GM15510 (cell line): ENCODE data around the gene DNM3.

Experiments used
- POLR2A ChIP-seq: IDR thresholded peaks from 3 replicates; pipeline ENCODE4 v1.6.1; 2011; ENCODE audit warnings: borderline replicate concordance; ENCODE audit not compliant: insufficient read length; ENCODE audit errors: extremely low read depth

DNM3 gene

GRCh38 chr1:171850651-171851350 lies 9.5 kb downstream of the DNM3 start:
- TF ChIP-seq POLR2A, result no peak

- TF ChIP-seq POLR2A, result no peak
These were observed 11.0 kb downstream of the DNM3 start for GRCh38 chr1:171852272-171852671.

- no peak for TF ChIP-seq POLR2A
These were observed 14.1 kb downstream of the DNM3 start for GRCh38 chr1:171855381-171855780.

- no peak for TF ChIP-seq POLR2A
These were observed 17.4 kb downstream of the DNM3 start for GRCh38 chr1:171858696-171859095.

- no peak for TF ChIP-seq POLR2A
These were observed 19.4 kb downstream of the DNM3 start for GRCh38 chr1:171860696-171861095.

GRCh38 chr1:171863531-171863930 lies 22.2 kb downstream of the DNM3 start:
- TF ChIP-seq POLR2A, result no peak

- no peak for TF ChIP-seq POLR2A
These were observed 23.0 kb downstream of the DNM3 start for GRCh38 chr1:171864308-171864707.

- no peak for TF ChIP-seq POLR2A
These were observed 23.8 kb downstream of the DNM3 start for GRCh38 chr1:171865106-171865505.

GRCh38 chr1:171867236-171867635 lies 25.9 kb downstream of the DNM3 start:
- TF ChIP-seq POLR2A, result no peak

- no peak for TF ChIP-seq POLR2A
These were observed 27.0 kb downstream of the DNM3 start for GRCh38 chr1:171868217-171868803.

- no peak for TF ChIP-seq POLR2A
These were observed 27.8 kb downstream of the DNM3 start for GRCh38 chr1:171869097-171869496.

- TF ChIP-seq POLR2A, result no peak
These were observed 30.6 kb downstream of the DNM3 start for GRCh38 chr1:171871848-171872247.

GRCh38 chr1:171872430-171872829 lies 31.1 kb downstream of the DNM3 start:
- no peak for TF ChIP-seq POLR2A

GRCh38 chr1:171873664-171874063 lies 32.4 kb downstream of the DNM3 start:
- no peak for TF ChIP-seq POLR2A

- TF ChIP-seq POLR2A, result no peak
These were observed 36.4 kb downstream of the DNM3 start for GRCh38 chr1:171877701-171878100.

- TF ChIP-seq POLR2A, result no peak
These were observed 38.3 kb downstream of the DNM3 start for GRCh38 chr1:171879556-171879955.

- TF ChIP-seq POLR2A, result no peak
These were observed 40.1 kb downstream of the DNM3 start for GRCh38 chr1:171881442-171881841.

GRCh38 chr1:171883849-171884248 lies 42.6 kb downstream of the DNM3 start:
- TF ChIP-seq POLR2A, result no peak

GRCh38 chr1:171884475-171884874 lies 43.2 kb downstream of the DNM3 start:
- TF ChIP-seq POLR2A, result no peak
